MM.1S (cell line): ENCODE results near the gene TNMD.

Source experiments
- DNase-seq: peaks from one replicate; pipeline ENCODE4 v3.0.0-alpha.2; 2015
- H2AFZ ChIP-seq: fragments of 300-600 bp; sonication (generic); 2 replicates; pipeline ENCODE4 v1.6.0; 2016; ENCODE audit warnings: antibody characterized with exemption, low read length
- H3F3A ChIP-seq: fragments of 300-600 bp; sonication (generic); 2 replicates; pipeline ENCODE4 v1.6.1; 2016; ENCODE audit warnings: mild to moderate bottlenecking, antibody characterized with exemption, low read length, moderate library complexity, mixed read lengths; ENCODE audit not compliant: insufficient read depth
- H3K27ac ChIP-seq: fragments of 300-600 bp; sonication (generic); 2 replicates; pipeline ENCODE4 v1.5.1; 2016; ENCODE audit warnings: mild to moderate bottlenecking, low read length
- H3K27me3 ChIP-seq: fragments of 300-600 bp; sonication (generic); replicated peaks from 2 replicates; pipeline ENCODE4 v1.6.0; 2016; ENCODE audit warnings: low read length; ENCODE audit not compliant: insufficient read depth
- H3K36me3 ChIP-seq: fragments of 300-600 bp; sonication (generic); replicated peaks from 2 replicates; pipeline ENCODE4 v1.6.1; 2016; ENCODE audit warnings: mild to moderate bottlenecking, low read length, mixed read lengths; ENCODE audit not compliant: insufficient read depth
- H3K4me1 ChIP-seq: fragments of 300-600 bp; sonication (generic); 2 replicates; pipeline ENCODE4 v1.6.1; 2016; ENCODE audit warnings: low read length, mixed read lengths
- H3K4me2 ChIP-seq: fragments of 300-600 bp; sonication (generic); 2 replicates; pipeline ENCODE4 v1.6.0; 2016; ENCODE audit warnings: low read depth, low read length
- H3K4me3 ChIP-seq: fragments of 300-600 bp; sonication (generic); 2 replicates; pipeline ENCODE4 v1.5.1; 2016; ENCODE audit warnings: low read length, mixed read lengths
- H3K79me2 ChIP-seq: fragments of 300-600 bp; sonication (generic); 2 replicates; pipeline ENCODE4 v1.6.1; 2016; ENCODE audit warnings: mixed run types, low read length, mixed read lengths
- H3K9ac ChIP-seq: fragments of 300-600 bp; sonication (generic); 2 replicates; pipeline ENCODE4 v1.6.1; 2016; ENCODE audit warnings: low read length, mixed read lengths
- H3K9me2 ChIP-seq: fragments of 300-600 bp; sonication (generic); replicated peaks from 2 replicates; pipeline ENCODE4 v1.6.1; 2016; ENCODE audit warnings: mild to moderate bottlenecking, low read length, mixed read lengths; ENCODE audit not compliant: insufficient read depth
- H3K9me3 ChIP-seq: fragments of 300-600 bp; sonication (generic); replicated peaks from 2 replicates; pipeline ENCODE4 v1.6.1; 2016; ENCODE audit warnings: mild to moderate bottlenecking, low read length, mixed read lengths; ENCODE audit not compliant: insufficient read depth
- H4K20me1 ChIP-seq: fragments of 300-600 bp; sonication (generic); 2 replicates; pipeline ENCODE4 v1.6.1; 2016; ENCODE audit warnings: mild to moderate bottlenecking, low read length, moderate library complexity, mixed read lengths; ENCODE audit not compliant: insufficient read depth
- EZH2 ChIP-seq: fragments of 300-600 bp; sonication (generic); optimal IDR thresholded peaks from 2 replicates; pipeline ENCODE3; 2017; ENCODE audit warnings: low read depth, mild to moderate bottlenecking, antibody characterized with exemption, low read length, mixed read lengths
- EZH2phosphoT487 ChIP-seq: fragments of 300-600 bp; sonication (generic); IDR thresholded peaks from 2 replicates; pipeline ENCODE4 v1.6.1; 2018; ENCODE audit warnings: antibody characterized with exemption, low read length
- TF ChIP-seq, protein P1 (sequence below): fragments of 300-600 bp; sonication (generic); IDR thresholded peaks from 2 replicates; pipeline ENCODE4 v1.5.1; 2016; ENCODE audit warnings: antibody characterized with exemption, low read length, mixed read lengths

Gene TNMD

DNA sequence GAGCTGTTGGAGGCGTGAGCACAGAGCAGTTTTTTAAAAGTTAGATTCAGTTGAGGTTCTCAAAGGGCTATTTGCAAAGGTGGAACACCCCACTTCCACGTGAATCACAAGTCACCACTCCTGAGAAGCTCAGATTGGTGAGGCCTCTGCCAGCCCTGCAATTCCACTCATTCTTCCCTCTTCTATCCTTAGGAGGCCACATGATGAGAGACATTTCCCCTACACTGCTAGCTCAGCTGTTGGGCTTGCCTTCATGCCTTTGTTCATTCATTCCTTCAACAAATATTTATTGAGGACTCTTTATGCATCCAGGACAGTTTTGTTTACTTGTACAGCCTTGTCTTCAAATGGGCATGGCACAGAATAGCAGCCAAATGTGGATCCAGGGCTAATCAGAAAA, 63.0 kb downstream of the TNMD start:
- no peaks in the 10 kb centered on the region for H3K9me3 ChIP-seq
- no peak overlapping the region for H2AFZ ChIP-seq
- H4K20me1 ChIP-seq = no peaks in the 10 kb centered on the region
- H3K79me2 ChIP-seq = no peaks in the 10 kb centered on the region
- no peaks in the 10 kb centered on the region for H3K9me2 ChIP-seq
- no peaks in the 10 kb centered on the region for H3K4me1 ChIP-seq
- H3K9ac ChIP-seq = no peak overlapping the region
- no peak overlapping the region for H3K4me3 ChIP-seq
- no peak for TF ChIP-seq EZH2
- no peak for TF ChIP-seq EZH2phosphoT487
- TF ChIP-seq, protein P1, sequence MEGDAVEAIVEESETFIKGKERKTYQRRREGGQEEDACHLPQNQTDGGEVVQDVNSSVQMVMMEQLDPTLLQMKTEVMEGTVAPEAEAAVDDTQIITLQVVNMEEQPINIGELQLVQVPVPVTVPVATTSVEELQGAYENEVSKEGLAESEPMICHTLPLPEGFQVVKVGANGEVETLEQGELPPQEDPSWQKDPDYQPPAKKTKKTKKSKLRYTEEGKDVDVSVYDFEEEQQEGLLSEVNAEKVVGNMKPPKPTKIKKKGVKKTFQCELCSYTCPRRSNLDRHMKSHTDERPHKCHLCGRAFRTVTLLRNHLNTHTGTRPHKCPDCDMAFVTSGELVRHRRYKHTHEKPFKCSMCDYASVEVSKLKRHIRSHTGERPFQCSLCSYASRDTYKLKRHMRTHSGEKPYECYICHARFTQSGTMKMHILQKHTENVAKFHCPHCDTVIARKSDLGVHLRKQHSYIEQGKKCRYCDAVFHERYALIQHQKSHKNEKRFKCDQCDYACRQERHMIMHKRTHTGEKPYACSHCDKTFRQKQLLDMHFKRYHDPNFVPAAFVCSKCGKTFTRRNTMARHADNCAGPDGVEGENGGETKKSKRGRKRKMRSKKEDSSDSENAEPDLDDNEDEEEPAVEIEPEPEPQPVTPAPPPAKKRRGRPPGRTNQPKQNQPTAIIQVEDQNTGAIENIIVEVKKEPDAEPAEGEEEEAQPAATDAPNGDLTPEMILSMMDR = no peak
- H3F3A ChIP-seq = no peaks in the 10 kb centered on the region
- no peak overlapping the region for H3K27ac ChIP-seq
- DNase-seq = no peak
- H3K4me2 ChIP-seq = no peak overlapping the region
- H3K27me3 ChIP-seq = no peaks in the 10 kb centered on the region
- H3K36me3 ChIP-seq = no peaks in the 10 kb centered on the region

- H4K20me1 ChIP-seq = no peaks in the 10 kb centered on the region
- no peaks in the 10 kb centered on the region for H3K36me3 ChIP-seq
- H3K4me2 ChIP-seq = no peak overlapping the region
- H3F3A ChIP-seq = no peaks in the 10 kb centered on the region
- H3K27ac ChIP-seq = no peak overlapping the region
- no peaks in the 10 kb centered on the region for H3K9me2 ChIP-seq
- TF ChIP-seq EZH2 = no peak
- TF ChIP-seq EZH2phosphoT487 = no peak
- TF ChIP-seq, protein P1 = no peak
- H3K9me3 ChIP-seq = no peaks in the 10 kb centered on the region
- no peak for DNase-seq
- no peaks in the 10 kb centered on the region for H3K4me1 ChIP-seq
- no peak overlapping the region for H3K4me3 ChIP-seq
- H3K9ac ChIP-seq = no peak overlapping the region
- H2AFZ ChIP-seq = no peak overlapping the region
- H3K79me2 ChIP-seq = no peaks in the 10 kb centered on the region
- no peaks in the 10 kb centered on the region for H3K27me3 ChIP-seq
Measured at GRCh38 chrX:100648458-100649417, 64.0 kb downstream of the TNMD start.
